Activated CD8-positive, alpha-beta memory T cell treated with anti-CD3 and anti-CD28 coated beads, Interleukin-2, amount 10 ng/mL, durations not matched to agents 7 days and 5 days (primary cell): ENCODE results near the gene DPPA5. TPM values are rescaled to one million over a fixed set of nuclear protein-coding genes. Genes with fewer than 3 reads are reported as not detected.
"Not testable (repeated sequence)": the region's sequence is repeated elsewhere in the genome, so short reads cannot be mapped to it uniquely, and the experiment has no call there.

Experiments used
- ATAC-seq: fragments of 150-1000 bp; cut with Tn5 transposase; one replicate; pipeline ENCODE4 v1.10.0; 2021; ENCODE audit warnings: moderate library complexity
- CTCF ChIA-PET: fragments of 350-600 bp; sonication (Branson Sonifier 250); formaldehyde crosslinking; loops from one replicate; lab custom pipeline; 2021; ENCODE audit warnings: antibody characterized with exemption; lab: Charles Lee
- DNase-seq: peaks from one replicate; pipeline ENCODE4 v3.0.0-alpha.2; 2020
- H3K27ac Mint-ChIP-seq: one replicate; pipeline ENCODE4 v1.8.0; 2021; ENCODE audit warnings: mild to moderate bottlenecking, mixed read lengths
- H3K27me3 Mint-ChIP-seq: one replicate; pipeline ENCODE4 v1.8.0; 2021; ENCODE audit warnings: mixed read lengths
- H3K36me3 Mint-ChIP-seq: one replicate; pipeline ENCODE4 v1.8.0; 2021; ENCODE audit warnings: mild to moderate bottlenecking, mixed read lengths
- H3K4me1 Mint-ChIP-seq: one replicate; pipeline ENCODE4 v1.8.0; 2021; ENCODE audit warnings: mixed read lengths
- H3K4me3 Mint-ChIP-seq: one replicate; pipeline ENCODE4 v1.8.0; 2021; ENCODE audit warnings: mild to moderate bottlenecking, moderate library complexity, mixed read lengths
- H3K9me3 Mint-ChIP-seq: one replicate; pipeline ENCODE4 v1.8.0; 2022; ENCODE audit warnings: low read depth, mixed read lengths
- total RNA-seq, 2 experiments: library from RNA; stranded (reverse); gene quantifications; one replicate each; pipeline ENCODE4 v1.2.3, GENCODE V29; 2021

The DPPA5 gene
- total RNA-seq, 2 experiments from 2014 or later = not detected

GRCh38 chr6:73309535-73309784 lies 44.6 kb downstream of the DPPA5 start:
- ATAC-seq = no peak
- CTCF ChIA-PET = interaction anchor here (0.7 to 3.2 kb wide), 6 partner anchors 16 to 693 kb away, joined by 3 to 20 read pairs (median 4); no protein-coding TSS in a partner anchor
- Mint-ChIP-seq H3K27me3 (peaks cover 32% of the 10 kb centered on the region), H3K4me3 (peak overlapping the region; percentile 98), H3K36me3 (peaks cover 17% of the 10 kb centered on the region), H3K4me1 (peaks cover 41% of the 10 kb centered on the region), H3K9me3 (no peaks in the 10 kb centered on the region), H3K27ac (peak overlapping the region; percentile 92)
- no peak for DNase-seq

GRCh38 chr6:73308712-73309534 lies 45.2 kb downstream of the DPPA5 start:
- Mint-ChIP-seq H3K9me3 (no peaks in the 10 kb centered on the region), H3K4me3 (peak overlapping the region; percentile 98), H3K4me1 (peaks cover 40% of the 10 kb centered on the region), H3K27ac (peak overlapping the region; percentile 92), H3K36me3 (peaks cover 15% of the 10 kb centered on the region), H3K27me3 (peaks cover 28% of the 10 kb centered on the region)
- CTCF ChIA-PET = interaction anchor here (0.7 to 3.2 kb wide), 6 partner anchors 16 to 693 kb away, joined by 3 to 20 read pairs (median 4); no protein-coding TSS in a partner anchor
- ATAC-seq = no peak
- no peak for DNase-seq

- not testable (repeated sequence) for DNase-seq, ATAC-seq, H3K27me3 Mint-ChIP-seq, H3K27ac Mint-ChIP-seq, H3K9me3 Mint-ChIP-seq, H3K4me3 Mint-ChIP-seq
- Mint-ChIP-seq H3K36me3 (peaks cover 26% of the 10 kb centered on the region), H3K4me1 (peaks cover 27% of the 10 kb centered on the region)
- CTCF ChIA-PET = interaction anchor here (1.5 kb wide), 1 partner anchor 24 kb away, joined by 5 read pairs; no protein-coding TSS in a partner anchor
These were observed 50.3 kb downstream of the DPPA5 start for GRCh38 chr6:73303773-73304172.

Other genes with a start within 250 kb of the DPPA5 start
- gene KHDC1L, start 128.8 kb downstream of the DPPA5 start, total RNA-seq = under 1 TPM in 1 of 2 experiments, not detected in 1; 0.67 TPM
- gene KHDC1, start 91.1 kb downstream of the DPPA5 start, total RNA-seq = 10 to 100 TPM in 1 of 2 experiments, 1 to 10 TPM in 1; 9.2 to 12.5 TPM
- gene KHDC3L, start 8.4 kb upstream of the DPPA5 start, total RNA-seq = not detected
- gene OOEP, start 15.6 kb upstream of the DPPA5 start, total RNA-seq = 1 to 10 TPM in 1 of 2 experiments, under 1 TPM in 1; 0.40 to 1.1 TPM
- gene DDX43, start 40.6 kb upstream of the DPPA5 start, total RNA-seq = 1 to 10 TPM in 1 of 2 experiments, under 1 TPM in 1; 0.77 to 1.3 TPM
- 10 to 100 TPM; 54.3 to 58.9 TPM for gene CGAS, start 98.0 kb upstream of the DPPA5 start, total RNA-seq
- gene MTO1, start 107.5 kb upstream of the DPPA5 start, total RNA-seq = 10 to 100 TPM; 65.8 to 66.6 TPM
- gene EEF1A1, start 166.8 kb upstream of the DPPA5 start, total RNA-seq = 1,000 to 10,000 TPM; 5,026 to 6,984 TPM